Common myeloid progenitor, CD34-positive (primary cell): ENCODE measurements around the gene ZNF701. TPM values are rescaled to one million over a fixed set of nuclear protein-coding genes. Genes with fewer than 3 reads are reported as not detected.

Experiments
- CTCF ChIA-PET: fragments of 350-600 bp; sonication (Branson Sonifier 250); formaldehyde crosslinking; loops from one replicate; lab custom pipeline; 2021; ENCODE audit warnings: antibody characterized with exemption; lab: Charles Lee
- POLR2A ChIA-PET: fragments of 350-600 bp; sonication (Branson Sonifier 250); formaldehyde crosslinking; loops from one replicate; lab custom pipeline; 2021; ENCODE audit warnings: antibody characterized with exemption; lab: Charles Lee
- DNase-seq, 3 donors: peaks; one replicate each; pipeline versions ENCODE4 v3.0.0 to v3.0.0-alpha.2; 2013
- H3K27ac ChIP-seq, 2 experiments: 1 replicate in 1 of 2; 2 replicates in 1 of 2; pipeline ENCODE4 v1.7.0; 2013; ENCODE audit warnings: inconsistent platforms in 2 of 2, low read length in 2 of 2, mild to moderate bottlenecking in 2 of 2, low read depth in 1 of 2, moderate library complexity in 1 of 2; ENCODE audit not compliant: severe bottlenecking in 2 of 2, insufficient read depth in 1 of 2, poor library complexity in 1 of 2
- H3K27me3 ChIP-seq, 5 experiments: replicated peaks in 2 of 5; 1 replicate in 3 of 5; 2 replicates in 2 of 5; pipeline versions ENCODE4 v1.6.1 to v1.7.0; 2013; ENCODE audit warnings: low read length in 4 of 5, mild to moderate bottlenecking in 2 of 5, moderate library complexity in 2 of 5, inconsistent platforms in 1 of 5; ENCODE audit not compliant: insufficient read depth in 5 of 5, control insufficient read depth in 4 of 5
- H3K36me3 ChIP-seq, 4 experiments: 1 replicate in 2 of 4; 2 replicates in 2 of 4; pipeline versions ENCODE4 v1.6.1 to v1.7.0; 2013; ENCODE audit warnings: low read length in 3 of 4, control low read depth in 1 of 4, mild to moderate bottlenecking in 1 of 4; ENCODE audit not compliant: control insufficient read depth in 4 of 4, insufficient read depth in 4 of 4
- H3K4me1 ChIP-seq, 4 experiments: 1 replicate in 3 of 4; 2 replicates in 1 of 4; pipeline versions ENCODE4 v1.6.1 to v1.7.1; 2013; ENCODE audit warnings: low read length in 3 of 4, mild to moderate bottlenecking in 3 of 4, control low read depth in 1 of 4, inconsistent platforms in 1 of 4, moderate library complexity in 1 of 4; ENCODE audit not compliant: control insufficient read depth in 4 of 4, insufficient read depth in 4 of 4; ENCODE audit errors: control extremely low read depth in 1 of 4
- H3K4me3 ChIP-seq, 7 experiments: 1 replicate in 4 of 7; 2 replicates in 3 of 7; pipeline versions ENCODE4 v1.5.1 to v1.7.0; 2013; ENCODE audit warnings: mild to moderate bottlenecking in 7 of 7, low read length in 6 of 7, moderate library complexity in 6 of 7, inconsistent platforms in 2 of 7, low read depth in 2 of 7, control low read depth in 1 of 7; ENCODE audit not compliant: insufficient read depth in 4 of 7, control insufficient read depth in 1 of 7; ENCODE audit errors: extremely low read depth in 1 of 7
- H3K9me3 ChIP-seq, 5 experiments: 1 replicate in 4 of 5; 2 replicates in 1 of 5; pipeline versions ENCODE4 v1.6.1 to v1.7.1; 2013; ENCODE audit warnings: low read length in 4 of 5, mild to moderate bottlenecking in 2 of 5, inconsistent platforms in 1 of 5, low read depth in 1 of 5, moderate library complexity in 1 of 5; ENCODE audit not compliant: control insufficient read depth in 4 of 5, insufficient read depth in 2 of 5; ENCODE audit errors: control extremely low read depth in 1 of 5
- WGBS: methylation state at CpG from one replicate; pipeline ENCODE4 v1.1.5; 2013; ENCODE audit not compliant: insufficient coverage; 5-methylcytosine and 5-hydroxymethylcytosine counted together
- polyA plus RNA-seq: library from polyadenylated mRNA; unstranded; fragments of 120-200 nt; gene quantifications from one replicate; pipeline ENCODE4 v1.2.1, GENCODE V29; 2013

Gene ZNF701
- polyA plus RNA-seq: 12.3 TPM

- ChIA-PET CTCF (no interaction called here), POLR2A (no interaction called here)
- peak within 1 kb of the TSS; percentile 81 to 92 for H3K27ac ChIP-seq
- H3K4me3 ChIP-seq: peak within 1 kb of the TSS; percentile 76 to 96 (median 86)
- peak; percentile 92 to 96 (median 95) for DNase-seq
- 0% methylated on average over 45 of the region's 57 CpGs for WGBS
- peaks cover 3 to 34% (median 20%) of the 10 kb centered on the region in 5 experiments for H3K9me3 ChIP-seq
- no peaks in the 10 kb centered on the region for H3K27me3 ChIP-seq
- peaks cover 0 to 15% (median 12%) of the 10 kb centered on the region in 4 experiments for H3K4me1 ChIP-seq
- peaks cover 11 to 32% (median 23%) of the 10 kb centered on the region in 4 experiments for H3K36me3 ChIP-seq
Observed at GRCh38 chr19:52570000-52570861, at the start of gene ZNF701. TSS of gene ZNF701 (plus strand) at chr19:52570287. CDS start at chr19:52574148, 3,861 bp downstream.

- ChIA-PET CTCF (no interaction called here), POLR2A (no interaction called here)
Observed at GRCh38 chr19:52522551-52522950, 47.5 kb upstream of the ZNF701 start.

GRCh38 chr19:52524086-52524485, 46.0 kb upstream of the ZNF701 start:
- H3K27me3 ChIP-seq: no peaks in the 10 kb centered on the region
- ChIA-PET POLR2A (no interaction called here), CTCF (no interaction called here)
- H3K4me1 ChIP-seq: peaks cover 4 to 15% (median 11%) of the 10 kb centered on the region in 4 experiments
- H3K36me3 ChIP-seq: no peaks in the 10 kb centered on the region
- H3K27ac ChIP-seq: no peak overlapping the region
- H3K9me3 ChIP-seq: peaks cover 0 to 23% (median 12%) of the 10 kb centered on the region in 5 experiments
- WGBS: 93% methylated on average over 19 of the region's 20 CpGs
- no peak overlapping the region for H3K4me3 ChIP-seq
- no peak for DNase-seq

More at GRCh38 chr19:52522551-52522950, 47.5 kb upstream of the ZNF701 start:
- no peak for DNase-seq
- peaks cover 0 to 7% (median under 1%) of the 10 kb centered on the region in 4 experiments for H3K4me1 ChIP-seq
- H3K9me3 ChIP-seq: peaks cover 0 to 29% (median 17%) of the 10 kb centered on the region in 5 experiments
- H3K27ac ChIP-seq: no peak overlapping the region
- no peak overlapping the region for H3K4me3 ChIP-seq
- WGBS: 90% methylated on average over 7 of the region's 14 CpGs
- H3K36me3 ChIP-seq: no peaks in the 10 kb centered on the region
- H3K27me3 ChIP-seq: no peaks in the 10 kb centered on the region

- POLR2A ChIA-PET: interaction anchor here (0.5 to 0.6 kb wide), 2 partner anchors 73 to 599 kb away, joined by 3 read pairs; no protein-coding TSS in a partner anchor
- H3K9me3 ChIP-seq: peaks cover 0 to 13% (median 4%) of the 10 kb centered on the region in 5 experiments
- CTCF ChIA-PET: interaction anchor here (0.9 to 1.2 kb wide), 2 partner anchors 73 to 76 kb away, joined by 3 read pairs; no protein-coding TSS in a partner anchor
Observed at GRCh38 chr19:52527134-52527955, 42.7 kb upstream of the ZNF701 start, which contains the start of gene ZNF808. TSS of gene ZNF808 (plus strand) at chr19:52527668. CDS start at chr19:52543285, 15,617 bp downstream.

GRCh38 chr19:52527956-52528351, 42.1 kb upstream of the ZNF701 start:
- Histone ChIP-seq H3K4me1 (peaks cover 4 to 15% (median 11%) of the 10 kb centered on the region in 4 experiments), H3K9me3 (peaks cover 0 to 11% (median 4%) of the 10 kb centered on the region in 5 experiments), H3K36me3 (peaks cover 0 to 2% (median 1%) of the 10 kb centered on the region in 4 experiments), H3K27me3 (no peaks in the 10 kb centered on the region), H3K27ac (peak overlapping the region; percentile 94 to 98), H3K4me3 (peak overlapping the region; percentile 60 to 97 (median 85))
- ChIA-PET POLR2A (no interaction called here), CTCF (no interaction called here)
- DNase-seq: no peak
- WGBS: under 1% methylated on average over 23 of the region's 25 CpGs

More at GRCh38 chr19:52527134-52527955, 42.7 kb upstream of the ZNF701 start, which contains the start of gene ZNF808:
- no peaks in the 10 kb centered on the region for H3K36me3 ChIP-seq
- H3K27ac ChIP-seq: peak within 1 kb of the TSS; percentile 94 to 98
- H3K4me1 ChIP-seq: peaks cover 4 to 15% (median 11%) of the 10 kb centered on the region in 4 experiments
- no peaks in the 10 kb centered on the region for H3K27me3 ChIP-seq
- DNase-seq: peak; percentile 97 to 99 (median 99)
- 0% methylated on average over 34 of the region's 54 CpGs for WGBS
- peak within 1 kb of the TSS; percentile 77 to 97 (median 89) for H3K4me3 ChIP-seq

GRCh38 chr19:52532480-52532879, 37.6 kb upstream of the ZNF701 start:
- Histone ChIP-seq H3K36me3 (peaks cover 0 to 8% (median 2%) of the 10 kb centered on the region in 4 experiments), H3K4me1 (peaks cover 4 to 25% (median 21%) of the 10 kb centered on the region in 4 experiments), H3K4me3 (no peak overlapping the region), H3K27me3 (no peaks in the 10 kb centered on the region), H3K27ac (no peak overlapping the region), H3K9me3 (no peaks in the 10 kb centered on the region)
- DNase-seq: no peak
- no CpG with 5 or more reads among the region's 2 CpGs for WGBS
- ChIA-PET POLR2A (no interaction called here), CTCF (no interaction called here)
